ENCODE results near the gene PHF2. TPM values are rescaled to one million over a fixed set of nuclear protein-coding genes. Genes with fewer than 3 reads are reported as not detected.

The PHF2 gene
- total and polyA plus RNA-seq, 2 donors (not counting 1 experiment from before 2014, with no cell fraction given), result 11.0 to 28.8 TPM

GRCh38 chr9:93541581-93542349, 34.6 kb upstream of the PHF2 start:
- H3K9me3 Mint-ChIP-seq (ENCODE audit: insufficient read depth), result no peaks in the 10 kb centered on the region
- no peak overlapping the region for H3K27ac Mint-ChIP-seq
- 100% methylated on average over 5 of the region's 8 CpGs for WGBS (ENCODE audit: insufficient coverage)
- peaks cover 9% of the 10 kb centered on the region for H3K79me2 ChIP-seq (ENCODE audit: control insufficient read depth, insufficient read depth, low read length)
- H3K4me3 Mint-ChIP-seq, result no peak overlapping the region
- ChIA-PET POLR2A (no interaction called here), CTCF (no interaction called here)
- TF ChIP-seq CTCF (IDR thresholded peaks at IDR 0.05), result no peak
- TF ChIP-seq EZH2 (IDR thresholded peaks at IDR 0.05; ENCODE audit: borderline replicate concordance, insufficient read depth, low read depth, low read length, poor library complexity, severe bottlenecking), result no peak
- no peaks in the 10 kb centered on the region for H3K4me1 Mint-ChIP-seq
- H3K4me2 ChIP-seq (replicated peaks; ENCODE audit: low read depth, low read length, poor library complexity, severe bottlenecking), result no peak overlapping the region
- no peaks in the 10 kb centered on the region for H3K27me3 Mint-ChIP-seq
- no peaks in the 10 kb centered on the region for H3K9me3 ChIP-seq (ENCODE audit: control extremely low read depth in 1 of 3, control insufficient read depth in 2 of 3, insufficient read depth in 1 of 3, low read length in 2 of 3)
- DNase-seq (no peak), ATAC-seq (ENCODE audit: low read depth) (no peak)
- H3K4me1 ChIP-seq (ENCODE audit: control insufficient read depth in 2 of 2, insufficient read depth in 2 of 2, low read length in 2 of 2), result no peaks in the 10 kb centered on the region
- H3K4me3 ChIP-seq (ENCODE audit: control extremely low read depth in 1 of 5, extremely low read depth in 1 of 5, insufficient read depth in 1 of 5, low read depth in 2 of 5, low read length in 4 of 5), result no peak overlapping the region
- H2AFZ ChIP-seq (ENCODE audit: insufficient read depth, low read depth, low read length, poor library complexity, severe bottlenecking), result no peak overlapping the region
- H3K27me3 ChIP-seq (replicated peaks in 1 of 4; ENCODE audit: control extremely low read depth in 1 of 4, control insufficient read depth in 3 of 4, insufficient read depth in 4 of 4, low read length in 3 of 4), result no peaks in the 10 kb centered on the region
- no peak overlapping the region for H3K9ac ChIP-seq (ENCODE audit: low read length)
- intact Hi-C loops (cut with micrococcal nuclease), result no loop called here
- H4K20me1 ChIP-seq (ENCODE audit: control insufficient read depth, insufficient read depth, low read length, poor library complexity, severe bottlenecking), result no peaks in the 10 kb centered on the region
- peaks cover 17 to 60% of the 10 kb centered on the region in 2 experiments for H3K36me3 ChIP-seq (replicated peaks in 1 of 2; ENCODE audit: control extremely low read depth in 1 of 2, control insufficient read depth in 1 of 2, extremely low read depth in 1 of 2, insufficient read depth in 2 of 2, low read length in 1 of 2)
- no peak overlapping the region for H3K27ac ChIP-seq (ENCODE audit: low read length in 2 of 2)

- no peaks in the 10 kb centered on the region for H3K4me1 ChIP-seq (ENCODE audit: control insufficient read depth in 2 of 2, insufficient read depth in 2 of 2, low read length in 2 of 2)
- no peaks in the 10 kb centered on the region for H3K27me3 ChIP-seq (replicated peaks in 1 of 4; ENCODE audit: control extremely low read depth in 1 of 4, control insufficient read depth in 3 of 4, insufficient read depth in 4 of 4, low read length in 3 of 4)
- H2AFZ ChIP-seq (ENCODE audit: insufficient read depth, low read depth, low read length, poor library complexity, severe bottlenecking), result no peak overlapping the region
- 96% methylated on average over 5 of the region's 9 CpGs for WGBS (ENCODE audit: insufficient coverage)
- H3K27ac ChIP-seq (ENCODE audit: low read length in 2 of 2), result no peak overlapping the region
- H4K20me1 ChIP-seq (ENCODE audit: control insufficient read depth, insufficient read depth, low read length, poor library complexity, severe bottlenecking), result peaks cover 7% of the 10 kb centered on the region
- no peaks in the 10 kb centered on the region for H3K27me3 Mint-ChIP-seq
- H3K9me3 ChIP-seq (ENCODE audit: control extremely low read depth in 1 of 3, control insufficient read depth in 2 of 3, insufficient read depth in 1 of 3, low read length in 2 of 3), result no peaks in the 10 kb centered on the region
- H3K9me3 Mint-ChIP-seq (ENCODE audit: insufficient read depth), result no peaks in the 10 kb centered on the region
- no peak overlapping the region for H3K4me3 Mint-ChIP-seq
- TF ChIP-seq EZH2 (IDR thresholded peaks at IDR 0.05; ENCODE audit: borderline replicate concordance, insufficient read depth, low read depth, low read length, poor library complexity, severe bottlenecking), result no peak
- TF ChIP-seq CTCF (IDR thresholded peaks at IDR 0.05), result no peak
- H3K9ac ChIP-seq (ENCODE audit: low read length), result no peak overlapping the region
- H3K79me2 ChIP-seq (ENCODE audit: control insufficient read depth, insufficient read depth, low read length), result peaks cover 9% of the 10 kb centered on the region
- ChIA-PET CTCF (no interaction called here), POLR2A (no interaction called here)
- no peak overlapping the region for H3K27ac Mint-ChIP-seq
- no peak overlapping the region for H3K4me3 ChIP-seq (ENCODE audit: control extremely low read depth in 1 of 5, extremely low read depth in 1 of 5, insufficient read depth in 1 of 5, low read depth in 2 of 5, low read length in 4 of 5)
- H3K4me2 ChIP-seq (replicated peaks; ENCODE audit: low read depth, low read length, poor library complexity, severe bottlenecking), result no peak overlapping the region
- no peaks in the 10 kb centered on the region for H3K4me1 Mint-ChIP-seq
- no peak for ATAC-seq (ENCODE audit: low read depth)
- no peak for DNase-seq
- peaks cover 19 to 57% of the 10 kb centered on the region in 2 experiments for H3K36me3 ChIP-seq (replicated peaks in 1 of 2; ENCODE audit: control extremely low read depth in 1 of 2, control insufficient read depth in 1 of 2, extremely low read depth in 1 of 2, insufficient read depth in 2 of 2, low read length in 1 of 2)
- intact Hi-C loops (cut with micrococcal nuclease), result no loop called here
These were observed 33.3 kb upstream of the PHF2 start for GRCh38 chr9:93543117-93543516.
